Naive thymus-derived CD4-positive, alpha-beta T cell (primary cell): ENCODE measurements around the gene MMP3. TPM values are rescaled to one million over a fixed set of nuclear protein-coding genes. Genes with fewer than 3 reads are reported as not detected.

Experiments used
- ATAC-seq: fragments of 150-1000 bp; cut with Tn5 transposase; 2 replicates; pipeline ENCODE4 v1.10.0; 2021; ENCODE audit warnings: mild to moderate bottlenecking, moderate library complexity
- CTCF ChIA-PET: fragments of 350-600 bp; sonication (Branson Sonifier 250); formaldehyde crosslinking; loops from one replicate; lab custom pipeline; 2021; ENCODE audit warnings: antibody characterized with exemption; lab: Charles Lee
- POLR2A ChIA-PET: fragments of 350-600 bp; sonication (Branson Sonifier 250); formaldehyde crosslinking; loops from one replicate; lab custom pipeline; 2021; ENCODE audit warnings: antibody characterized with exemption, inconsistent platforms; lab: Charles Lee
- DNase-seq, 9 donors: peaks; one replicate each; pipeline versions ENCODE4 v3.0.0 to v3.0.0-alpha.2; 2020 to 2022; ENCODE audit warnings: mixed read lengths in 1 of 9
- H3K27ac ChIP-seq: one replicate; pipeline ENCODE4 v1.7.0; 2013; ENCODE audit warnings: mild to moderate bottlenecking, low read depth, low read length, moderate library complexity
- H3K27me3 ChIP-seq, 2 donors: one replicate each; pipeline ENCODE4 v1.7.0; 2013; ENCODE audit warnings: low read length in 2 of 2, mild to moderate bottlenecking in 2 of 2, moderate library complexity in 2 of 2; ENCODE audit not compliant: control insufficient read depth in 2 of 2, insufficient read depth in 2 of 2
- H3K36me3 ChIP-seq, 3 experiments: 1 replicate in 2 of 3; 2 replicates in 1 of 3; pipeline ENCODE4 v1.7.0; 2013; ENCODE audit warnings: low read length in 3 of 3, mild to moderate bottlenecking in 3 of 3, moderate library complexity in 1 of 3; ENCODE audit not compliant: insufficient read depth in 3 of 3, control insufficient read depth in 2 of 3
- H3K4me1 ChIP-seq, 2 donors: one replicate each; pipeline ENCODE4 v1.7.0; 2013; ENCODE audit warnings: low read length in 2 of 2, mild to moderate bottlenecking in 2 of 2, moderate library complexity in 1 of 2; ENCODE audit not compliant: control insufficient read depth in 2 of 2, insufficient read depth in 2 of 2
- H3K4me3 ChIP-seq: 2 replicates; pipeline ENCODE4 v1.7.0; 2013; ENCODE audit warnings: mild to moderate bottlenecking, low read length
- H3K9me3 ChIP-seq, 3 experiments: 1 replicate in 2 of 3; 2 replicates in 1 of 3; pipeline ENCODE4 v1.7.0; 2013; ENCODE audit warnings: low read length in 3 of 3; ENCODE audit not compliant: control insufficient read depth in 2 of 3
- H3K27ac Mint-ChIP-seq, 9 donors: one replicate each; pipeline ENCODE4 v1.8.0; 2020 to 2022; ENCODE audit warnings: mixed read lengths in 9 of 9, mild to moderate bottlenecking in 8 of 9, moderate library complexity in 5 of 9, inconsistent platforms in 2 of 9
- H3K27me3 Mint-ChIP-seq, 5 donors: one replicate each; pipeline ENCODE4 v1.8.0; 2021 to 2022; ENCODE audit warnings: mixed read lengths in 5 of 5, mild to moderate bottlenecking in 1 of 5
- H3K36me3 Mint-ChIP-seq, 5 donors: one replicate each; pipeline ENCODE4 v1.8.0; 2020 to 2022; ENCODE audit warnings: mixed read lengths in 5 of 5, mild to moderate bottlenecking in 3 of 5, inconsistent platforms in 1 of 5
- H3K4me1 Mint-ChIP-seq, 7 donors: one replicate each; pipeline ENCODE4 v1.8.0; 2020 to 2022; ENCODE audit warnings: mixed read lengths in 7 of 7, mild to moderate bottlenecking in 3 of 7, inconsistent platforms in 1 of 7
- H3K4me3 Mint-ChIP-seq, 10 donors: one replicate each; pipeline ENCODE4 v1.8.0; 2020 to 2022; ENCODE audit warnings: mild to moderate bottlenecking in 10 of 10, mixed read lengths in 10 of 10, moderate library complexity in 6 of 10, inconsistent platforms in 2 of 10
- H3K9me3 Mint-ChIP-seq, 11 donors: one replicate each; pipeline ENCODE4 v1.8.0; 2020 to 2022; ENCODE audit warnings: mixed read lengths in 11 of 11, mild to moderate bottlenecking in 4 of 11, inconsistent platforms in 1 of 11, moderate library complexity in 1 of 11
- intact Hi-C, 2 donors: fragments of 100-400 bp; cut with micrococcal nuclease; formaldehyde crosslinking; loops; one replicate each; pipeline ENCODE4 v1.15.1; 2023
- polyA plus RNA-seq, 2 donors: library from polyadenylated mRNA; unstranded; fragments of 300-500 nt; fragmentation: Illumina TruSeq; gene quantifications; one replicate each; pipeline ENCODE4 v1.2.3, GENCODE V29; 2021
- total RNA-seq, 6 experiments: library from RNA in 5 of 6; stranded (reverse) in 5 of 6; gene quantifications; 1 replicate in 5 of 6; 2 replicates in 1 of 6; pipeline ENCODE4 v1.2.3 and lab custom pipeline; 2021 to 2026

The MMP3 gene
- total and polyA plus RNA-seq, 7 experiments from 2014 or later = not detected

- Mint-ChIP-seq H3K36me3 (no peaks in the 10 kb centered on the region), H3K9me3 (no peaks in the 10 kb centered on the region), H3K27me3 (peaks cover 0 to 11% (median 4%) of the 10 kb centered on the region in 5 donors), H3K27ac (no peak overlapping the region), H3K4me3 (no peak overlapping the region), H3K4me1 (no peaks in the 10 kb centered on the region)
- DNase-seq (no peak), ATAC-seq (no peak)
- no peaks in the 10 kb centered on the region for H3K4me1 ChIP-seq
- intact Hi-C loops = no loop called here
- POLR2A ChIA-PET = no interaction called here
- no peak overlapping the region for H3K27ac ChIP-seq
- CTCF ChIA-PET = no interaction called here
- no peaks in the 10 kb centered on the region for H3K9me3 ChIP-seq
- no peaks in the 10 kb centered on the region for H3K36me3 ChIP-seq
- H3K4me3 ChIP-seq = no peak overlapping the region
- H3K27me3 ChIP-seq = no peaks in the 10 kb centered on the region
Measured at GRCh38 chr11:102794382-102794781, 49.0 kb downstream of the MMP3 start.

GRCh38 chr11:102793677-102794290, 49.6 kb downstream of the MMP3 start:
- ChIA-PET POLR2A (no interaction called here), CTCF (no interaction called here)
- H3K27me3 ChIP-seq = no peaks in the 10 kb centered on the region
- Mint-ChIP-seq H3K9me3 (no peaks in the 10 kb centered on the region), H3K4me3 (no peak overlapping the region), H3K36me3 (no peaks in the 10 kb centered on the region), H3K27ac (no peak overlapping the region), H3K27me3 (peaks cover 0 to 10% (median under 1%) of the 10 kb centered on the region in 5 donors), H3K4me1 (no peaks in the 10 kb centered on the region)
- no peak overlapping the region for H3K27ac ChIP-seq
- intact Hi-C loops = no loop called here
- ATAC-seq = no peak
- H3K4me1 ChIP-seq = no peaks in the 10 kb centered on the region
- no peaks in the 10 kb centered on the region for H3K9me3 ChIP-seq
- DNase-seq = no peak
- no peak overlapping the region for H3K4me3 ChIP-seq
- H3K36me3 ChIP-seq = no peaks in the 10 kb centered on the region

GRCh38 chr11:102792604-102793003, 50.8 kb downstream of the MMP3 start:
- H3K4me1 ChIP-seq = no peaks in the 10 kb centered on the region
- no peaks in the 10 kb centered on the region for H3K9me3 ChIP-seq
- no peaks in the 10 kb centered on the region for H3K27me3 ChIP-seq
- Mint-ChIP-seq H3K4me1 (no peaks in the 10 kb centered on the region), H3K27ac (no peak overlapping the region), H3K9me3 (no peaks in the 10 kb centered on the region), H3K27me3 (peaks cover 0 to 13% (median 5%) of the 10 kb centered on the region in 5 donors), H3K36me3 (no peaks in the 10 kb centered on the region), H3K4me3 (no peak overlapping the region)
- ChIA-PET CTCF (interaction anchor here (0.5 kb wide), 1 partner anchor 19 kb away, joined by 4 read pairs; no protein-coding TSS in a partner anchor), POLR2A (no interaction called here)
- ATAC-seq (no peak), DNase-seq (no peak)
- intact Hi-C loops = no loop called here
- H3K4me3 ChIP-seq = no peak overlapping the region
- H3K36me3 ChIP-seq = no peaks in the 10 kb centered on the region
- no peak overlapping the region for H3K27ac ChIP-seq

GRCh38 chr11:102791271-102792036, 52.0 kb downstream of the MMP3 start:
- Mint-ChIP-seq H3K27ac (no peak overlapping the region), H3K4me1 (no peaks in the 10 kb centered on the region), H3K27me3 (peaks cover 0 to 13% (median 6%) of the 10 kb centered on the region in 5 donors), H3K4me3 (no peak overlapping the region), H3K9me3 (no peaks in the 10 kb centered on the region), H3K36me3 (no peaks in the 10 kb centered on the region)
- H3K4me1 ChIP-seq = no peaks in the 10 kb centered on the region
- no peaks in the 10 kb centered on the region for H3K36me3 ChIP-seq
- no peaks in the 10 kb centered on the region for H3K9me3 ChIP-seq
- DNase-seq (no peak), ATAC-seq (no peak)
- intact Hi-C loops = no loop called here
- no peak overlapping the region for H3K4me3 ChIP-seq
- no peaks in the 10 kb centered on the region for H3K27me3 ChIP-seq
- no peak overlapping the region for H3K27ac ChIP-seq
- ChIA-PET CTCF (no interaction called here), POLR2A (interaction anchor here (0.6 kb wide), 1 partner anchor 31 kb away, joined by 3 read pairs; no protein-coding TSS in a partner anchor)

GRCh38 chr11:102788334-102788995, 54.9 kb downstream of the MMP3 start:
- no peak overlapping the region for H3K4me3 Mint-ChIP-seq
- no peak overlapping the region for H3K4me3 ChIP-seq
- H3K9me3 ChIP-seq = no peaks in the 10 kb centered on the region
- H3K27me3 ChIP-seq = no peaks in the 10 kb centered on the region
- intact Hi-C loops = no loop called here
- no peaks in the 10 kb centered on the region for H3K36me3 ChIP-seq
- no peaks in the 10 kb centered on the region for H3K4me1 Mint-ChIP-seq
- H3K27ac ChIP-seq = no peak overlapping the region
- ChIA-PET CTCF (no interaction called here), POLR2A (no interaction called here)
- ATAC-seq = no peak
- no peaks in the 10 kb centered on the region for H3K36me3 Mint-ChIP-seq
- no peak for DNase-seq
- no peaks in the 10 kb centered on the region for H3K4me1 ChIP-seq
- peaks cover 0 to 3% (median 0%) of the 10 kb centered on the region in 11 donors for H3K9me3 Mint-ChIP-seq
- peaks cover 4 to 13% (median 10%) of the 10 kb centered on the region in 5 donors for H3K27me3 Mint-ChIP-seq
- no peak overlapping the region for H3K27ac Mint-ChIP-seq
